ENCODE data around the gene LDLRAD2.

LDLRAD2 gene

DNA sequence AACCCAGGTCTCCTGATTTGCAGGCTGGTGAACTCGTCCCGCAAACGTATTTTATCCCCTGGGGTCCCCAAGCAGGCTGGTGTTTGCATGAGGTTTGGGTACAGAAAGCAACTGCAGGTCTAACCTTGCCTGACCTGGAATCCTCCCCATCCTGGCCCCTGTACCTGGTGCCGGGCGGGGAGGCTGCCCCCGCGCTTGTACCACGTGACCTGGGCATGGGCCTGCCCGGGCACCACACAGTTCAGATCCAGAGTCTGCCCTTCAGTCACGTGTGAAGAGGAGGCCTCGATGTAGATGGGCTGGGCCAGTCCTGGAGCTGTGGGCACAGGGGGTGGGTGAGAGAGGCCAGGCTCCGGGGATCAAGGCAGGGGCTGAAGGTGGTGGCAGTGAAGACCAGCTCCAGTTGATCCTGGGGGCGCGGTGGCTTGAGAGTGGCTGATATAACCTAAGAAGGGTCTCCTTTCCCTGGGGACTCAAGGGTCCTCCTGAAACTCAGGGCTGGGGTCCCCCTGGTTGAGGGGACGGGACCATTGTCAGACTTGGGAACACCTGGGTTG lies 30.6 kb downstream of the LDLRAD2 start:
- no peak for DNase-seq (ENCODE audit: low spot score)

DNA sequence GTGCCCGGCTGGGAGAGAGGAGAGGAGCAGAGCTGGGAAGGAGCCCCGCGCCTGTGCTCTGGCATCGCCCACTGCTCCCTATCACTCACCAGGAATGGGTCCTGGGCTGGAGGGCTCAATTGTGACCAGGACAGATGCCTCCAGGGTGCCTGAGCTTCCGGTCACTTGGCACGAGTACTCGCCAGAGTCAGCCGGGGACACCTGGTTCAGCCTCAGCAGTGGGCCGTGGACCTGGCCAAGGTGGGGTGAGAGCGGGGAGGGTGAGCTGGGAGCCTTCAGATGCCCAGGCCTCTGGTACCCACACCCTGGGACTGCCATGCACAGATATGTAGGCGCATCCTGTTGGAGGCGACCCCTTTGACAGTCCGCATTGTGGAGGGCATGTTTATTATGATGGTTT lies 31.1 kb downstream of the LDLRAD2 start:
- no peak for DNase-seq (ENCODE audit: low spot score)

DNA sequence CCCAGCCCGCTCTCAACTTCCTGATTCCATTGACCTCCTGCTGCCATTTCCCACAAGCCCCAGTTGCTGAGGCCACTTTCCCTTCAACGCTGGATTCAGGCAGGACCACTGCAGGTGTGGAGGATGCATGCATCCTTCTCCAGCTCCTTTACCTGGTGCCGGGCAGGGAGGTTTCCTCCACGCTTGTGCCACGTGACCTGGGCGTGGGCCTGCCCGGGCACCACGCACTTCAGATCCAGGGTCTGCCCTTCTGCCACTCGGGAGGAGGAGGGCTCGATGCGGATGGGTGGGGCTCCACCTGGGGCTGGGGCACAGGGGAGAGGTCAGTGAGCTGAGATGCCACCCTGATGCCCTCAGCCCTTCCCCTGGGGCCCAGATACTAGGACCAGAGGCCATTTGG lies 31.9 kb downstream of the LDLRAD2 start:
- no peak for DNase-seq (ENCODE audit: low spot score)

DNA sequence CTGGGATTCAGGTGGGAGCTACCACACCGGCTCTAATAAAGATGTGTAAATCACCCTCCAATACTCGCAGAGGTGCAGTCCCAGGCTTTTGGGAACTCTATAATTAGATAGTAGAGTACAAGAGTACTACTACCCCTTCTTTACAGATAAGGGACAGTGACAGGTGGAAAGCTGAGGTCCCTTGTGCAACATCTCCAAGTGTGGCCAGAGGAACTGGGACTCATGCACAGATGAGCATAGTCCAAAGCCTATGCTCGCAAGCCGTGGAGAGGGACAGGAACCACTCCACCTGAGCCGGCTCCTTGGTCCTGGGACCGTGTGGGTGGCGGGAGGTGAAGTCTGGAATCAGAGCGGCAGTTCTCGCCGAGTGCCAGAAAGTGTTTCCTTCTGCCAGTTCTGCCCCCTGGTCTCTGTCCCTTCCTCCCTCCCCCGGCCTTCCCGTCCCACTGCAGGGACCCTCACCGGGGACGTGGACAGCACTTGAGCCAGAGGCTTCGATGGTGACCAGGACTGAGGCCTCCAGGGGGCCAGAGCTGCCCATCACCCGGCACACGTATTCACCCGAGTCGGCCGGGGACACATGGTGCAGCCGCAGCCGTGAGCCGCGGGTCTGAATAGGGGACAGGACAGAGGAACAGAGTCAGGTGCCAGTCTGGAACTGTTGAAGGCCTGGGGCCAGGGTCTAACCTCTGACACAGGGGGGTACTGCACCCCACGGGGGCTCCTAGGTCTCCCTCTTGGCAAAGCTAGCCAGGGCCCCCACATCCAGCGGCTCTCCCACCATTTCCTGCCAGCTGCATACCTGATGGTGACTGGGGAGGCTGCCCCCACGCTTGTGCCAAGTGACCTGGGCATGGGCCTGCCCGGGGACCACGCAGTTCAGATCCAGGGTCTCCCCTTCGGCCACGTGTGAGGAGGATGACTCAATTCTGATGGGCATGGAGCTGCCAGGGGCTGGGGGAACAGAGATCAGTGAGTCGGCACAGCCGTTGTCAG lies 33.9 kb downstream of the LDLRAD2 start:
- DNase-seq (ENCODE audit: low spot score): no peak

DNA sequence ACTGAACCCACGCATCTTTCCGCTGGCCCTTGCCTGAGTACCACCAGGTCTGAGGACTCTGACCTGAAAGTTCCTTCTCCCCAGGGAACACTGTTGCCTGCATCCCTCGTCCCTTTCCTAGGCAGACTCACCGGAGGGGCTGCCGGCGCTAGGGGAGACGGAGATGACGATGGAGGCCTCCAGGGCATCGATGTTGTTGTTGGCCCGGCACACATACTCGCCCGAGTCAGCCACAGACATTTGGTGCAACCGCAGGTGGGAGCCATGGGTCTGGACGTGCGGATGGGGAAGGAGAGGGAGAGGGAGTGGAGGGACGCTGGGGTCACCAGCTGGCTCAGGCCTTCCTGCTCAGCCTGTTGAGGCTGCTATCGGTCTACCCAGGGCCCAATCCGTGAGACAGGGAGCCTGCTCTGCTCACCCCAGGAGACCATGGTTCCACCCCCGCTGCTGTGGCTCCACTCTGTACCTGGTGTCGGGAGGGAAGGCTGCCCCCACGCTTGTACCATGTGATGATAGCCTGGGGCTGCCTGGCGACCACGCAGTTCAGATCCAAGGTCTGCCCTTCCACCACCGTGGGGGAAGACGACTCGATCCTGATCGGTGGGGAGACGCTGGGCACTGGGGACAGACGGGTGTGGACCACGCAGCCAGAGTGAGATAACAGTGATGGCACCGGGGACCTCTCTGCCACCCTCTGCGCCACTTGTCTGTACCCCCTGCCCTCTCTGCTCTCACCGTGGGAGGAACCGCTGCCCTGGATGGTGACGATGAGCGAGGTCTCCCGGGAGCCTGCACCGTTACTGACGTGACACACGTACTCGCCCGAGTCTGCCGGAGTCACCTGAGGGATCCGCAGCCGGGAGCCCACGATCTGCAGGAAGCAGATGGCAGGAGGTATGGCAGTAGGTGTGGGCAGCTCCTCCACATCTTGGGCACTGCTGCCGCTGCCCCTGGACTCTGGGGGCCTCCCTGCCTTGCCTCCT lies 35.4 kb downstream of the LDLRAD2 start:
- no peak for DNase-seq (ENCODE audit: low spot score)

DNA sequence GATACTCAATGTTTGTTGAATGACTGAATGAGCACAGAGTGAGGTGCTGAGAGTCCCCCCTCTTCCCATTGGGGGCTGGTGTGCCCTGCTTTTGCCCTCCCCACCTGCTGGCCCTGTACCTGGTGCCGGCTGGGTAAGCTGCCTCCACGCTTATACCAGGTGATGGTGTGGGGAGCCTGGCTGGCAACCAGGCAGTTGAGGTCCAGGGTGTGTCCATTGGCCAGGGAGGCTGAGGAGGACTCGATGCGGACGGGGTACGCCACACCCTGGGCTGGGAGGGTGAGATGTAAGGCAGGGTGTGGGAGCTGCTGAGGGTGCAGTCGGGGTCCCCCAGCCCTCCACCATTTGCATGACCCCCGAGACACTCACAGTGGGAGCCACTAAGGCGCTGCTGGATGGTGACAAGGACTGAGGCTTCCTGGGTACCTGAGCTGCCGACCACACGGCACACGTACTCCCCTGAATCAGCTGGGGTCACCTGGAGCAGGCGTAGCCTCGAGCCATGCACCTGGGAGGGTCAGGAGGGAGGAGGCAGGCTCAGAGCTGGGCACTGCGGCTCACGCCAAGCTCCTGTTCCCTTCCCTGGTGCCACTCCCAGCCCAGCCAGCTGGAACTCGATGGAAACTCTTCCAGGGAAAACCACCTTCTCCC lies 36.6 kb downstream of the LDLRAD2 start:
- DNase-seq (ENCODE audit: low spot score): no peak

DNA sequence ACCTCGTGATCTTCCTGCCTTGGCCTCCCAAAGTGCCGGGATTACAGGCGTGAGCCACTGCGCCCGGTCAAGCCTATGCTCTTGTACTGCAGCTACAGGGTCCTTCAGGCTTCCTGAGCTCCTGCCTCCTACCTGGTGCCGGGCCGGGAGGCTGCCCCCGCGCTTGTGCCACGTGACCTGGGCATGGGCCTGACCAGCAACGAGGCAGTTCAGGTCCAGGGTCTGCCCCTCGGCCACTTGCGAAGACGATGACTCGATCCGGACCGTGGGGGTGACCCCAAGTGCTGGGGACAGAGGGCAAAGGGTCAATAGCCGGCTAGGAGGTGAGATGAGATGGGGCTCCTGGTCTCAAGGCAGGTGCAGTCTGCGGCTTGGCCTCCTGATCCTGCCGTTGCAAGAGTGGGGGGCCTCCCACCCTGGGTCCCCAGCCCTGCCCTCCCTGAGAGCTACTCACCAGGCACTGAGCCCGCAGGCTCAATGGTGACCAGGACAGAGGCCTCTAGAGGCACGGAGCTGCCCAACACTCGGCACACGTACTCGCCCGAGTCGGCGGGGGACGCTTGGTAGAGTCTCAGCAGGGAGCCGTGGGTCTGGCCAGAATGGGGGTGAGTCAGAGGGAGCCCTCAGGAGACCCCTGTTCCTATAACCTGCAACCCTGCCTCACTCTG lies 38.0 kb downstream of the LDLRAD2 start:
- DNase-seq (ENCODE audit: low spot score): no peak

DNA sequence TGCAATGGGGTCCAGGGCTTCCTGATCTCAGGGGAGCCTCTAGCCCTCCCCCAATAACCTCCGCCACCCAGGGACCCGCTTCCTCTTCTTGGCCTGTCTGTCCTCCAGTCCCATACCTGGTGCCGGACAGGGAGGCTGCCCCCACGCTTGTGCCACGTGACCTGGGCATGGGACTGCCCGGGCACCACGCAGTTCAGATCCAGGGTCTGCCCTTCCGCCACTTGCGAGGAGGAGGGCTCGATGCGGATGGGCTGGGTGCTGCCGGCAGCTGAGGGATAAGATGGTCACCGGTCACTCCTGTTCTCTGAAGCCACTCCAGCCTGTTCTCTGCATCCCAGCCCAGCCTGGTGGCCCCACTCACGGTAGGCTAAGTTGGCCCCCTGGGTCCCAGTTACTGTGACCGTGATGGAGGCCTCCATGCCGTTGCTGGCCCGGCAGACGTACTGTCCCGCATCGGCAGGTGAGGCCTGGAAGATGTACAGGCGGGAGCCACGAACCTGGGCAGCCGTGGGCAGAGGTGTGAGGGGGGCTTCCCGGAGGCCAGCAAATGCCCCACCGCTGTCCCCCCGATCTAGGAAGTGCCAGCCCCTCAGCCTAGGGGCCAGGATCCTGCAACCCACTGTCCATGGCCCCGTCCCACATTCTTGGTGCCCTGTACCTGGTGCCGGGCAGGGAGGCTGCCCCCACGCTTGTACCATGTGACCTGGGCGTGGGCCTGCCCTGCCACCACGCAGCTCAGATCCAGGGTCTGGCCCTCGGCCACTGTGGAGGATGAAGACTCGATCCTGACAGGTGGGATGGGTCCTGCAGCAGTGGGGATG lies 39.6 kb downstream of the LDLRAD2 start:
- no peak for DNase-seq (ENCODE audit: low spot score)

DNA sequence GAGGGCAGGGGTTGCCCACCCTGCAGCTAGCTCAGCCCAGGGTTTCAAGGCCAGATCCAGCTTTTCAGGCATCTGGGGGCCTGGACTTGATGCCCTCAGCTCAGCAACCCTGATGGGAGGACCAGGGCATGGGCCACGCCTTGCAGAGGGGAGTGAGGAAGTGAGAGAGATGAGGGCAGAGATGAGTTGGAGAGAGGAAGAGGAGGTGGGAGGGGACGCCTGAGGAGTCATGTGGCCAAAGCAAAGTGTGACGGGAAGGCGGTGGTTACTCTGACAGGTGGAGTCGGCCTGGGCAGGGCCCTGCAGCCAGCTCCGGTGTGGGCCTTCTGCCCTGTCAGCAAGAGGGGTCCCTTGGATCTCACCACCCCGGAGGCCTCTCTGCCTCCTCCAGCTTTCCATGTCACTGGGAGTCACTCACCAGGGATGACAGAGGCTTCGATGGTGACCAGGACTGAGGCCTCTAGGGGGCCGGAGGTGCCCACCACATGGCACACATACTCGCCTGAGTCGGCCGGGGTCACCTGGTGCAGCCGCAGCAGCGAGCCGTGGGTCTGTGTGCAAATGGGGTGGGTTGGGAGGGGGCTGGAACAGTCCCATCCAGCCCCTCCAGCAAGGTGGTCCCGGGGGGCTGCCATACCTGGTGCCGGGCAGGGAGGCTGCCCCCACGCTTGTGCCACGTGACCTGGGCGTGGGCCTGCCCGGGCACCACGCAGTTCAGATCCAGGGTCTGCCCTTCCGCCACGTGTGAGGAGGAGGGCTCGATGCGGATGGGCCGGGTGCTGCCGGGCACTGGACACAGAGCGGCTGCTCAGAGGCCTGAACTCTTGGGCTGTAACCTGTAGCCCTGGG lies 40.4 kb downstream of the LDLRAD2 start:
- DNase-seq (ENCODE audit: low spot score): no peak

DNA sequence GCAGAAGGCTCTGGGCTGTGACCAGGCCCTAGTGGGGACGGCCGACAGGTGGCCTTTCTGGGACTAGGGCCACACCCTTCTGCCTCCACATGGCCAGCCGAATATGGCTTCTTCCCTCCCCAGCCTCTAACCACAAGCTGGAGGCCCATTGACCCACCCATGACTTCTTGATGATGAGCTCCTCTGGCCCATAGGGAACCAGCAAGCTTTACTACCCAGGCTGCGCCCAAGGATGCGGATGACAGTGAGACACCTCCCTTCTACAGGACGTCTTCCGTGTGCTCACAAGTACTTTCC lies 41.0 kb downstream of the LDLRAD2 start:
- no peak for DNase-seq (ENCODE audit: low spot score)

DNA sequence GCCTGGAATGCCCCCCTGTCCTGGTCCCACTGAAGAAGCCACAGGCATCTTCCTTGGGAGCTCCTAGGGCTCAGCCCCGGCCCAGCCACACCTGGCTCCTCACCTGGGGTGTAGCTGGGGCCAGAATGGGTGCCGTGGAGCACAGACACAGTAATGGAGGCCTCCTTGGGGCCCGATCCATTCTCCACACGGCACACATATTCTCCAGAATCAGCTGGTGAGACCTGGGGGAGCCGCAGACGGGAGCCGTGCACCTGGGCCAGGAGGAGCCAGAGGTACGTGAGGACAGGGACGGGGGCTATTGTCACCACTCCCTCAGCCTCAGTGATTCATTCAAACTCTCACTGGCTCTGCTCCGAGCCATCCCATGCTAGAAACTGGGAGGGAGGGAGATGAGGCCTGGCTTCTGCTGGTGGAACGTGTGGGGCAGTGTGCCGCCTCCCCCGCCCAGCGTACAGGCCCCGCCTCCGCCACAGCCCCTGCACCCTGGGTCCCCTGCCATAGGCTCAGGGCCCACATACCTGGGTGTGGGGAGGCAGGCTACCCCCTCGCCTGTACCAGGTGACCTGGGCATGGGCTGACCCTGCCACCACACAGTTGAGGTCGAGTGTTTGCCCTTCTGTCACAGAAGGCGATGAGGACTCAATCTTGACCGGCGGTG lies 42.2 kb downstream of the LDLRAD2 start:
- no peak for DNase-seq (ENCODE audit: low spot score)

DNA sequence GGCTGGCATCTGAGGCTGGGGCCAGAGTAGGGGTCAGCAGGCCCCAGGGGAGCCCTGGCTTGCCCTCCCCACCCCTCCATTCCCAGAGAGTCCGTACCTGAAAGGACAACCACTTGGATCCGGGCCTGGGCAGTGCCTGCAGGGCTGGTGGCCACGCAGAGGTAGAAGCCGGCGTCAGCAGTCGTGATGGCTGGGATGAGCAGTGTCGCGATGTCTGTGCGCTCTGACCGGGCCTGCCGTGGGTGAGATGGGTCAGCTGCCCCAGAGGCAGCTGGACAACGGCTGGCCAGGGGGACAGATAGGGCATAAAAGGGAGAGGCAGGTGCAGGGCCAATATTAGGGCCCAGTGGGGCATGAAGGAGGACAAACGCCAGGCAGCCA lies 42.7 kb downstream of the LDLRAD2 start:
- no peak for DNase-seq (ENCODE audit: low spot score)

DNA sequence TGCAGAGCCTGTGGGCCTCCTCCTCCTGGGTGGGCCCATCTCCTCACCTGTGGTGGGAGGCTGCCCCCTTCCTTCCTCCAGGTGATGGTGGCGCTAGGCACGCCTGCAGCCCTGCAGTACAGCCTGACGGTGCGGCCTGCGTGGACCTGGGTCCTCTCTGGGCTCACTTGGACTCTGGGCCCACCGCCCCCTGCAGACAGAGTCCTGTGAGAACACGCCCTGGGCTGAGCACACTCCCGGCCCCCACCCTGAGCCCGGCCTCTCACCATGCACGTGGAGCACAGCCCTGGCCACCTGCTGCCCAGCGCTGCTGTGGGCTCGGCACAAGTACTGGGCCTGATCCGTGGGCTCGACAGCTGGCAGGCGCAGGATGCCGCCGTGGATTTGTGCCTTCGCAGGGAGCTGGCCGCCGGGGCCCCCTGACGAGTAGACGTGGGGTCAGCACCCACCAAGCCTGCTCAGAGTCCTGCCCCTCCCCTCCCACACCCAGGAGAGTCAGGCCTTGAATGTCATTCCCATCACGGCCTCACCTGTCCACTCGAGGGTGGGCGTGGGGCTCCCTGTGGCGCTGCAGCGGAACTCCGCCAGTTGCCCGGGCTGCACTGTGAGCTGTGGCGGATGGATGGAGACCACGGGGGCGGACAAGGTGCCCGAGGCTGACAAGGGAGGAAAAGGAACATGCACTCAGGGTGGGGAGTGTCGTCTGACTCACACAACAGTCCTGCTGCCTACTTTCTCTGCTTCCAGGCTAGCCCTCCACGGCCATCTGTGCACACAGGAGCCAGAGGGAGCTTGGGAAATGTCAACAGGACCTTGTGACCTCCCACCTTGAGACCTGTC lies 43.4 kb downstream of the LDLRAD2 start:
- no peak for DNase-seq (ENCODE audit: low spot score)

DNA sequence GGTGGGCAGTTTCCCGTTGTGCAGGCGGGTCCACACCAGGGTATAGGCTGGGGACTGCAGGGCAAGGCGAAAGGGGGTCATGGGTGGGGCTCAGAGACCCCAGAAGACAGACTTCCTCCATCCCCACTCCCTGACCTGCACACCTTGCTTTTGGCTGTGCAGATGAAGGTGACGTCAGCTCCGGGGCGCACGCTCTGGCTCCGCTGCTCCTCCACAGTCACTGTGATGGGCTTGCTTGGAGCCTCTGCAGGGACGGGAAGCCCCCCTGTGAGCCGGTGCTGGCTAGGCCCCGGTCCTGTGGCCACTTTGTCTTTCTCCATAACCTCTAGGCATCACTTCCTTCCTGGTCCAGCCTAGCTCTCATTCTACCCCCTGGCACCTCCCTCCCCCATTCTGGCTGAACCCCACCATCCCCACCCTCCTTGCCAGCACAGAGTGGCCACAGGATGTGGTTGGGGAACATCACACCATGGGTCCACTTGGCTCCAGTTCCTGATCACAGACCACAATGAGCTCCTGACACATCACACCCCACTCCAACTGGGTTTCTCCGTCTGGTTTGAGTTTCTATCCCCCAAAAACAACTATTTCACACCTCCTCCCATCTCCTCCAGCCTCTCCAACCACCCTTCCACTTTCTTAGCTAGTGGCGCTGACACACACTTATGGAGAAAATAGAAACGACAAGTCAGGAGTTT lies 45.2 kb downstream of the LDLRAD2 start:
- peak; percentile 67 for DNase-seq (ENCODE audit: low spot score)

DNA sequence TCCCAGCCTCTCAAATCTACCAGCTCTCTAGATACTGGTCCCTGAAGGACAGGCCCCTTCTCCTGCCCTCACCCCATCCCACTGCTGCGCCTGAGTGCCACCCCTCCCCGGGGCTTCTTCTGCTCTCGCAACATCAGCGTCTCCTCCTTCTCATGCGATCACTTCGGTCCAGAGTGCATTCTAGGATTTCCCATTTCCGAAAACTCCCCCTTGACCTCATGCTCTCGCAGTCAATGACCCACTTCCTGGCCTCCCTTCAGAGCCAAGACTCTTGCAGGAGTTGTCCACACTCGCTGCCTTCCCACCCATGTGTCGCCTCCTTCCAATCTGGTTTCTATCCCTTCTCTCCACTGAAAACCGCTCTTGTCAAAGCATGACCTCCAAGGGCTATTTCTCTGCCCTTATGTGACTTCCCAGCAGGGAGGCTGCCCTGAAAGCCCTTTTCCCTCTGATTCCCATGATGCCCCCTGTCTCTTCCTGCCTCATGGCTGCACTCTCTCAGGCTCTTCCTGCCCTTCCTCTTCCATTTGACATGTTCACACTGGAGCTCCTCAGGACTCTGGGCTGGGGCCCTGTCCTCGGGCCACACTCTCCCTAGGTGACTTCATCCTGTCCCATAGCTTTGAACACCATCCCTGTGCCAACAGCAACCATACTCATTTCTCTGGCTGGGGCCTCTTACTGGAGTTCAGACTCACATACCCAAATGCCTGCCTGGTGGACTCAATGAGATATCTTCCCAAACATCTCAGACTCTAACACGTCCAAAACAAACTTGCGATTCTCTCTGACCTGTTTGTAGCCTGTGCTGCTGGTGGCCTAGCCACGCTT lies 46.0 kb downstream of the LDLRAD2 start:
- DNase-seq (ENCODE audit: low spot score): no peak

DNA sequence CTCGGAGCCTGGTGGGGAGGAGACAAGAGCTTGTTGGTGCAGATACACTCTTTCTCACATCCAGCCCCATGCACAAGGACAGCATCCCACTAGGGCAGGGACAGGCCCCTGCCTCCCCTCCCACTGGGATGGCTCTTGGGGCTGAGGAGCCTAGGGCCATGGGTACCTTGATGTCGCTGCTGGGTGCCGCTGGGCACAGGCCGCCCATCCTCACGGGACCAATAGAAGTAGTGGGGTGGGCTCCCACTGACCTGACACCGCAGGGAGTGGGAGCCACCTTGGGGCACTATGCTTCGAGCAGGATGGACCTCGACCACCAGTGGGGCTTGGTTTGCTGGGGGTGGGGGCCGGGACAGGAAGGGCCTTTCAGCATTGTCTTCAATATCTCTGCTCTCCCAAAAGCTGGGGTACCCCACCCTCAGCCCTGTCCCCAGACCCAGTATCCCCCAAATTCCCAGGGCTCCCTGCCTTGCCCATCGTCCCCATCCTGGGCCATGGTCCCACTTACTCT lies 47.7 kb downstream of the LDLRAD2 start:
- DNase-seq (ENCODE audit: low spot score): no peak

Data from AG08396 (cell line).